DOHH2 (cell line): Measurements from ENCODE around the gene CORO1A.

Experiments used
- EZH2phosphoT487 ChIP-seq: fragments of 200-600 bp; sonication (generic); IDR thresholded peaks from 2 replicates; pipeline ENCODE4 v1.6.1; 2017; ENCODE audit warnings: borderline replicate concordance, mild to moderate bottlenecking, antibody characterized with exemption, low read length, moderate library complexity, mixed read lengths
- TF ChIP-seq, protein P1 (sequence below): fragments of 200-600 bp; sonication (generic); IDR thresholded peaks from one replicate; pipeline ENCODE4 v1.5.1; 2014; ENCODE audit warnings: antibody characterized with exemption, mild to moderate bottlenecking, low read depth, low read length; ENCODE audit not compliant: poor library complexity, severe bottlenecking

DNA sequence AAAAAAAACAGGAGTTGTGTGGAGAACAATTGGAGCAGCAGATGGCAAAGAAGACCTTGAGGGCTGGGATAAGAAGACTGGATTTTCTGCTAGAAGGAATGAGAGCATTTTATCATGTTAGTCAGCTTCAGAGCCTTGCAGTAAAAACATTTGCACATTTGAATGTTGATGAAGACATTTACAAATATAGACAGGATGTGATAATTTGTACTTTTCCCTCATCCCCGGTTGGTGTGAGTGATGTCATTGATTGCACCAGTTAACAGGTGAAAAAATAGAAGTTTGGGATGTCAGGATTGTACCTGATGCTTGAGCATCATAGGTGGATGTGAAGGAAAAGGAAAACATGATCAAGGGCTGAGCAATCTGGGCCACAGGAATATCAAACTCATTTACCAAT lies 37.7 kb upstream of the CORO1A start:
- TF ChIP-seq, protein P1, sequence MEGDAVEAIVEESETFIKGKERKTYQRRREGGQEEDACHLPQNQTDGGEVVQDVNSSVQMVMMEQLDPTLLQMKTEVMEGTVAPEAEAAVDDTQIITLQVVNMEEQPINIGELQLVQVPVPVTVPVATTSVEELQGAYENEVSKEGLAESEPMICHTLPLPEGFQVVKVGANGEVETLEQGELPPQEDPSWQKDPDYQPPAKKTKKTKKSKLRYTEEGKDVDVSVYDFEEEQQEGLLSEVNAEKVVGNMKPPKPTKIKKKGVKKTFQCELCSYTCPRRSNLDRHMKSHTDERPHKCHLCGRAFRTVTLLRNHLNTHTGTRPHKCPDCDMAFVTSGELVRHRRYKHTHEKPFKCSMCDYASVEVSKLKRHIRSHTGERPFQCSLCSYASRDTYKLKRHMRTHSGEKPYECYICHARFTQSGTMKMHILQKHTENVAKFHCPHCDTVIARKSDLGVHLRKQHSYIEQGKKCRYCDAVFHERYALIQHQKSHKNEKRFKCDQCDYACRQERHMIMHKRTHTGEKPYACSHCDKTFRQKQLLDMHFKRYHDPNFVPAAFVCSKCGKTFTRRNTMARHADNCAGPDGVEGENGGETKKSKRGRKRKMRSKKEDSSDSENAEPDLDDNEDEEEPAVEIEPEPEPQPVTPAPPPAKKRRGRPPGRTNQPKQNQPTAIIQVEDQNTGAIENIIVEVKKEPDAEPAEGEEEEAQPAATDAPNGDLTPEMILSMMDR, result no peak
- no peak for TF ChIP-seq EZH2phosphoT487
